KBM-7 (cell line): ENCODE data around the gene PNLIP.

Experiments
- DNase-seq: peaks from one replicate; pipeline ENCODE4 v3.0.0-alpha.2; 2015
- in situ Hi-C: fragments of 300-500 bp; cut with MboI; formaldehyde crosslinking; loops from 2 replicates; pipeline ENCODE4 v1.14.3; 2020; ENCODE audit warnings: low sequenced_read_pairs, low pct_unique_long_range_greater_than_20kb, mixed read lengths

The PNLIP gene

GRCh38 chr10:116566932-116567331 lies 21.2 kb downstream of the PNLIP start:
- in situ Hi-C loops = no loop called here
- no peak for DNase-seq

GRCh38 chr10:116567335-116567734 lies 21.6 kb downstream of the PNLIP start:
- in situ Hi-C loops = no loop called here

GRCh38 chr10:116574797-116575196 lies 29.1 kb downstream of the PNLIP start:
- in situ Hi-C loops = no loop called here
- DNase-seq = no peak

More at GRCh38 chr10:116567335-116567734, 21.6 kb downstream of the PNLIP start:
- no peak for DNase-seq

- DNase-seq = no peak
- in situ Hi-C loops = no loop called here
Measured at GRCh38 chr10:116587878-116588591, 42.3 kb downstream of the PNLIP start.

- no peak for DNase-seq
- in situ Hi-C loops = no loop called here
Measured at GRCh38 chr10:116588995-116589394, 43.3 kb downstream of the PNLIP start.

GRCh38 chr10:116589926-116590325 lies 44.2 kb downstream of the PNLIP start:
- DNase-seq = no peak
- in situ Hi-C loops = no loop called here

GRCh38 chr10:116590590-116591444 lies 45.1 kb downstream of the PNLIP start, which contains the start of gene PNLIPRP1:
TSS of gene PNLIPRP1 (plus strand) at chr10:116590959. CDS start at chr10:116591130, 171 bp downstream.
- no peak for DNase-seq
- in situ Hi-C loops = no loop called here

GRCh38 chr10:116593139-116593740 lies 47.5 kb downstream of the PNLIP start:
- in situ Hi-C loops = no loop called here
- DNase-seq = no peak

GRCh38 chr10:116594525-116595035 lies 48.8 kb downstream of the PNLIP start:
- no peak for DNase-seq
- in situ Hi-C loops = no loop called here

GRCh38 chr10:116596062-116596461 lies 50.3 kb downstream of the PNLIP start:
- in situ Hi-C loops = no loop called here
- no peak for DNase-seq

GRCh38 chr10:116597543-116597942 lies 51.8 kb downstream of the PNLIP start:
- in situ Hi-C loops = no loop called here
- DNase-seq = no peak

- in situ Hi-C loops = no loop called here
- no peak for DNase-seq
Measured at GRCh38 chr10:116598329-116598728, 52.6 kb downstream of the PNLIP start.

- in situ Hi-C loops = no loop called here
- no peak for DNase-seq
Measured at GRCh38 chr10:116599991-116600390, 54.3 kb downstream of the PNLIP start.

- in situ Hi-C loops = no loop called here
- DNase-seq = no peak
Measured at GRCh38 chr10:116602648-116603400, 57.1 kb downstream of the PNLIP start.

- in situ Hi-C loops = no loop called here
- no peak for DNase-seq
Measured at GRCh38 chr10:116606061-116606483, 60.3 kb downstream of the PNLIP start.

- in situ Hi-C loops = no loop called here
- DNase-seq = no peak
Measured at GRCh38 chr10:116607336-116607735, 61.6 kb downstream of the PNLIP start.

GRCh38 chr10:116608686-116609594 lies 63.2 kb downstream of the PNLIP start:
- no peak for DNase-seq
- in situ Hi-C loops = no loop called here
